GM23338 (cell line): ENCODE data around the gene RET. TPM values are rescaled to one million over a fixed set of nuclear protein-coding genes. Genes with fewer than 3 reads are reported as not detected.

Source experiments
- ATAC-seq: fragments of 200-7000 bp; cut with Tn5 transposase; 3 replicates; pipeline ENCODE4 v1.9.1; 2020
- DNase-seq: peaks from one replicate; pipeline ENCODE4 v3.0.0-alpha.2; 2015; ENCODE audit warnings: low spot score
- H2AFZ ChIP-seq: fragments of 200-600 bp; sonication (generic); 2 replicates; pipeline ENCODE4 v1.8.0; 2016; ENCODE audit warnings: antibody characterized with exemption, mild to moderate bottlenecking, moderate library complexity
- H3F3A ChIP-seq: fragments of 200-600 bp; sonication (generic); replicated peaks from 2 replicates; pipeline ENCODE4 v1.8.0; 2017; ENCODE audit warnings: antibody characterized with exemption, mixed run types, low read depth
- H3K27ac ChIP-seq: fragments of 200-600 bp; sonication (generic); 2 replicates; pipeline ENCODE4 v1.6.1; 2016; ENCODE audit warnings: low read depth
- H3K27me3 ChIP-seq: fragments of 200-600 bp; sonication (generic); 2 replicates; pipeline ENCODE4 v1.8.0; 2016; ENCODE audit warnings: mild to moderate bottlenecking, mixed run types, moderate library complexity; ENCODE audit not compliant: insufficient read depth
- H3K36me3 ChIP-seq: fragments of 200-600 bp; sonication (generic); 2 replicates; pipeline ENCODE4 v1.8.0; 2016; ENCODE audit warnings: mild to moderate bottlenecking; ENCODE audit not compliant: insufficient read depth
- H3K4me1 ChIP-seq: fragments of 200-600 bp; sonication (generic); 2 replicates; pipeline ENCODE4 v1.8.0; 2016; ENCODE audit warnings: mild to moderate bottlenecking, moderate library complexity; ENCODE audit not compliant: insufficient read depth
- H3K4me2 ChIP-seq: fragments of 200-600 bp; sonication (generic); 2 replicates; pipeline ENCODE4 v1.7.1; 2017; ENCODE audit warnings: mixed run types
- H3K4me3 ChIP-seq: fragments of 200-600 bp; sonication (generic); 2 replicates; pipeline ENCODE4 v1.6.1; 2016; ENCODE audit warnings: mixed run types
- H3K79me2 ChIP-seq: fragments of 200-600 bp; sonication (generic); replicated peaks from 2 replicates; pipeline ENCODE4 v1.8.0; 2017; ENCODE audit warnings: mild to moderate bottlenecking; ENCODE audit not compliant: insufficient read depth
- H3K9me2 ChIP-seq: fragments of 200-600 bp; sonication (generic); 2 replicates; pipeline ENCODE4 v1.8.0; 2017; ENCODE audit not compliant: insufficient read depth
- H4K20me1 ChIP-seq: fragments of 200-600 bp; sonication (generic); replicated peaks from 2 replicates; pipeline ENCODE4 v1.8.0; 2017; ENCODE audit warnings: mild to moderate bottlenecking; ENCODE audit not compliant: insufficient read depth
- H3K27ac Mint-ChIP-seq: 2 replicates; pipeline ENCODE4 v1.8.0; 2020; ENCODE audit warnings: inconsistent platforms, mild to moderate bottlenecking, moderate library complexity, mixed read lengths
- H3K27me3 Mint-ChIP-seq: 3 replicates; pipeline ENCODE4 v1.8.0; 2022; ENCODE audit warnings: low read depth, mild to moderate bottlenecking, moderate library complexity, mixed read lengths, inconsistent platforms; ENCODE audit not compliant: insufficient read depth, poor library complexity
- H3K36me3 Mint-ChIP-seq: 3 replicates; pipeline ENCODE4 v1.8.0; 2021; ENCODE audit warnings: low read depth, mild to moderate bottlenecking, inconsistent platforms, moderate library complexity, mixed read lengths
- H3K4me1 Mint-ChIP-seq: 3 replicates; pipeline ENCODE4 v1.8.0; 2020; ENCODE audit warnings: mild to moderate bottlenecking, inconsistent platforms, mixed read lengths
- H3K4me3 Mint-ChIP-seq: 3 replicates; pipeline ENCODE4 v1.8.0; 2021; ENCODE audit warnings: moderate library complexity, mild to moderate bottlenecking, inconsistent platforms, mixed read lengths
- H3K9me3 Mint-ChIP-seq: 3 replicates; pipeline ENCODE4 v1.8.0; 2020; ENCODE audit warnings: moderate library complexity, mild to moderate bottlenecking, inconsistent platforms, mixed read lengths
- CREB1 ChIP-seq: fragments of 250-450 bp; sonication (Bioruptor Pico); IDR thresholded peaks from 2 replicates; pipeline ENCODE4 v1.5.0; 2020; ENCODE audit warnings: low read depth, mild to moderate bottlenecking, moderate library complexity
- EZH2 ChIP-seq: fragments of 200-600 bp; sonication (generic); IDR thresholded peaks from one replicate; pipeline ENCODE4 v1.8.0; 2017; ENCODE audit warnings: antibody characterized with exemption, mild to moderate bottlenecking, low read depth; ENCODE audit not compliant: unreplicated experiment
- EZH2phosphoT487 ChIP-seq: fragments of 200-600 bp; sonication (generic); IDR thresholded peaks from one replicate; pipeline ENCODE4 v1.8.1; 2018; ENCODE audit warnings: antibody characterized with exemption; ENCODE audit not compliant: unreplicated experiment
- JUNB ChIP-seq: IDR thresholded peaks from one replicate; pipeline ENCODE4 v1.6.1; 2016; ENCODE audit warnings: antibody characterized with exemption; ENCODE audit not compliant: unreplicated experiment
- NANOG ChIP-seq: IDR thresholded peaks from 2 replicates; pipeline ENCODE4 v1.6.1; 2016; ENCODE audit warnings: antibody characterized with exemption, borderline replicate concordance
- POLR2AphosphoS5 ChIP-seq: IDR thresholded peaks from 2 replicates; pipeline ENCODE4 v1.6.1; 2016; ENCODE audit warnings: antibody characterized with exemption, low read depth
- REST ChIP-seq: IDR thresholded peaks from one replicate; pipeline ENCODE4 v1.6.1; 2018; ENCODE audit warnings: antibody characterized with exemption; ENCODE audit not compliant: unreplicated experiment
- STAT1 ChIP-seq: IDR thresholded peaks from one replicate; pipeline ENCODE4 v1.6.1; 2016; ENCODE audit warnings: antibody characterized with exemption; ENCODE audit not compliant: unreplicated experiment
- ZNF114 ChIP-seq: fragments of 250-450 bp; sonication (Bioruptor Pico); IDR thresholded peaks from 2 replicates; pipeline ENCODE4 v1.5.0; 2020; ENCODE audit warnings: mild to moderate bottlenecking, moderate library complexity
- ZNF462 ChIP-seq: fragments of 250-450 bp; sonication (Bioruptor Pico); IDR thresholded peaks from 2 replicates; pipeline ENCODE4 v1.5.0; 2020; ENCODE audit warnings: mild to moderate bottlenecking, moderate library complexity
- polyA plus RNA-seq: library from polyadenylated mRNA; unstranded; fragments of >200 nt; fragmentation: Nextera tagmentation; extraction: Ambion mirVana; gene quantifications from 2 replicates; pipeline ENCODE4 v1.2.1, GENCODE V29; 2016
- total RNA-seq: library from RNA; depleted of rRNA; stranded (reverse); fragments of >200 nt; shearing (Covaris generic); gene quantifications from 2 replicates; pipeline ENCODE4 v1.2.3, GENCODE V29; 2014
- TF ChIP-seq, protein P1 (sequence below), 2 experiments: fragments of 200-600 bp in 1 of 2; sonication (generic) in 1 of 2; conservative IDR thresholded peaks; 2 replicates each; pipeline versions ENCODE4 v1.5.1 to v1.6.1; 2016 to 2017; ENCODE audit warnings: antibody characterized with exemption in 2 of 2, low read depth in 2 of 2, mild to moderate bottlenecking in 2 of 2, moderate library complexity in 1 of 2

Gene RET
- total and polyA plus RNA-seq, 2 experiments from 2014 or later = 5.5 to 9.8 TPM

- TF ChIP-seq POLR2AphosphoS5 = no peak
- TF ChIP-seq NANOG = no peak
- no peak for TF ChIP-seq CREB1 (CRISPR knock-in tag)
- TF ChIP-seq EZH2 = no peak
- no peak for TF ChIP-seq ZNF114 (CRISPR knock-in tag)
- no peak for TF ChIP-seq ZNF462 (CRISPR knock-in tag)
- TF ChIP-seq STAT1 = no peak
- TF ChIP-seq JUNB = no peak
Measured at GRCh38 chr10:43173120-43173519, 96.3 kb downstream of the RET start (continued).

DNA sequence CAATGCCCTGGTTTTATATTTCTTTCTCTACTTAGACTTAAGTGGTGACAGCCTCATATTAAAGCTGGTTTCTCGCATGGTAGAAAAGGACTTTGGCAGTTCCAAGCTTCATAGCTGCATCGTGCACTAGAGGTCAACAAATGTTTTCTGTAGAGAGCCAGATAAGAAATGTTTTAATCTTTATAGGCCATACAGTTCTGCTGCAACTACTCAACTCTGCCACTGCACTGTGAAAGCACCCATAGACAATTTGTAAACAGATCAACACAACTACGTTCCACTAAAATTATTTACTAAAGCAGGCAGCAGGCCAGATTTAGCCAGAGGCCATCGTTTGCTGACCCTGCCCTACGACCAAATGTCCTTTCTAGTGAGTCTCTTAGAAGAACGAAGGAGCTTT, 98.1 kb downstream of the RET start:
- H3K4me1 ChIP-seq = no peaks in the 10 kb centered on the region
- H3K36me3 Mint-ChIP-seq = peaks cover 3% of the 10 kb centered on the region; the same call in 2 of the 3 replicates
- no peaks in the 10 kb centered on the region for H3F3A ChIP-seq
- no peak for ATAC-seq
- H3K4me3 Mint-ChIP-seq = no peak overlapping the region
- peaks cover 4% of the 10 kb centered on the region; the same call in 1 of the 2 replicates for H3K36me3 ChIP-seq
- no peak overlapping the region for H2AFZ ChIP-seq
- H3K79me2 ChIP-seq = no peaks in the 10 kb centered on the region
- no peak overlapping the region for H3K27ac Mint-ChIP-seq
- no peak overlapping the region for H3K4me2 ChIP-seq
- no peaks in the 10 kb centered on the region for H3K9me2 ChIP-seq
- H3K4me3 ChIP-seq = no peak overlapping the region
- H3K27me3 ChIP-seq = no peaks in the 10 kb centered on the region
- no peaks in the 10 kb centered on the region for H3K9me3 Mint-ChIP-seq
- no peak overlapping the region for H3K27ac ChIP-seq
- no peaks in the 10 kb centered on the region for H4K20me1 ChIP-seq
- peaks cover 1% of the 10 kb centered on the region for H3K27me3 Mint-ChIP-seq
- peaks cover 12% of the 10 kb centered on the region for H3K4me1 Mint-ChIP-seq
- no peak for DNase-seq
- TF ChIP-seq REST = no peak
- TF ChIP-seq, protein P1, sequence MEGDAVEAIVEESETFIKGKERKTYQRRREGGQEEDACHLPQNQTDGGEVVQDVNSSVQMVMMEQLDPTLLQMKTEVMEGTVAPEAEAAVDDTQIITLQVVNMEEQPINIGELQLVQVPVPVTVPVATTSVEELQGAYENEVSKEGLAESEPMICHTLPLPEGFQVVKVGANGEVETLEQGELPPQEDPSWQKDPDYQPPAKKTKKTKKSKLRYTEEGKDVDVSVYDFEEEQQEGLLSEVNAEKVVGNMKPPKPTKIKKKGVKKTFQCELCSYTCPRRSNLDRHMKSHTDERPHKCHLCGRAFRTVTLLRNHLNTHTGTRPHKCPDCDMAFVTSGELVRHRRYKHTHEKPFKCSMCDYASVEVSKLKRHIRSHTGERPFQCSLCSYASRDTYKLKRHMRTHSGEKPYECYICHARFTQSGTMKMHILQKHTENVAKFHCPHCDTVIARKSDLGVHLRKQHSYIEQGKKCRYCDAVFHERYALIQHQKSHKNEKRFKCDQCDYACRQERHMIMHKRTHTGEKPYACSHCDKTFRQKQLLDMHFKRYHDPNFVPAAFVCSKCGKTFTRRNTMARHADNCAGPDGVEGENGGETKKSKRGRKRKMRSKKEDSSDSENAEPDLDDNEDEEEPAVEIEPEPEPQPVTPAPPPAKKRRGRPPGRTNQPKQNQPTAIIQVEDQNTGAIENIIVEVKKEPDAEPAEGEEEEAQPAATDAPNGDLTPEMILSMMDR (conservative IDR thresholded peaks at IDR 0.05; ENCODE audit: low read depth in 2 of 2) = no peak
- TF ChIP-seq EZH2phosphoT487 = no peak
